ENCODE data around the gene ATP23.

ATP23 gene

GRCh38 chr12:57909056-57909455 lies 32.3 kb upstream of the ATP23 start:
- DNase-seq (ENCODE audit: low read depth) = no peak
- TF ChIP-seq CTCF (conservative IDR thresholded peaks at IDR 0.05; ENCODE audit: low read depth, low read length) = no peak
- no peak overlapping the region for H3K4me3 ChIP-seq (ENCODE audit: low read length)

GRCh38 chr12:57909611-57910010 lies 31.8 kb upstream of the ATP23 start:
- no peak overlapping the region for H3K4me3 ChIP-seq (ENCODE audit: low read length)
- no peak for DNase-seq (ENCODE audit: low read depth)
- TF ChIP-seq CTCF (conservative IDR thresholded peaks at IDR 0.05; ENCODE audit: low read depth, low read length) = no peak

- DNase-seq (ENCODE audit: low read depth) = no peak
- no peak for TF ChIP-seq CTCF (conservative IDR thresholded peaks at IDR 0.05; ENCODE audit: low read depth, low read length)
- no peak overlapping the region for H3K4me3 ChIP-seq (ENCODE audit: low read length)
These were observed 23.2 kb upstream of the ATP23 start for GRCh38 chr12:57918147-57918546.

GRCh38 chr12:57927086-57927485 lies 14.3 kb upstream of the ATP23 start:
- TF ChIP-seq CTCF (conservative IDR thresholded peaks at IDR 0.05; ENCODE audit: low read depth, low read length) = no peak
- H3K4me3 ChIP-seq (ENCODE audit: low read length) = no peak overlapping the region
- no peak for DNase-seq (ENCODE audit: low read depth)

- TF ChIP-seq CTCF (conservative IDR thresholded peaks at IDR 0.05; ENCODE audit: low read depth, low read length) = no peak
- DNase-seq (ENCODE audit: low read depth) = no peak
- no peak overlapping the region for H3K4me3 ChIP-seq (ENCODE audit: low read length)
These were observed 12.1 kb upstream of the ATP23 start for GRCh38 chr12:57929092-57929830.

GRCh38 chr12:57934819-57935218 lies 6.5 kb upstream of the ATP23 start:
- no peak for TF ChIP-seq CTCF (conservative IDR thresholded peaks at IDR 0.05; ENCODE audit: low read depth, low read length)
- H3K4me3 ChIP-seq (ENCODE audit: low read length) = no peak overlapping the region
- no peak for DNase-seq (ENCODE audit: low read depth)

- no peak for DNase-seq (ENCODE audit: low read depth)
- TF ChIP-seq CTCF (conservative IDR thresholded peaks at IDR 0.05; ENCODE audit: low read depth, low read length) = no peak
- H3K4me3 ChIP-seq (ENCODE audit: low read length) = peak overlapping the region; percentile 88
These were observed 6.0 kb upstream of the ATP23 start for GRCh38 chr12:57935331-57935730.

All from retinal pigment epithelial cell (primary cell).